ENCODE data around the gene TLE5. TPM values are rescaled to one million over a fixed set of nuclear protein-coding genes. Genes with fewer than 3 reads are reported as not detected.

The TLE5 gene
- total RNA-seq, 4 donors from 2014 or later = 339 to 403 (median 382) TPM

- no peak for DNase-seq (ENCODE audit: low spot score in 2 of 2)
- H3K9me3 ChIP-seq = no peaks in the 10 kb centered on the region
- peaks cover 11% of the 10 kb centered on the region for H3K36me3 ChIP-seq
- no peak for TF ChIP-seq CTCF (IDR thresholded peaks at IDR 0.05)
- TF ChIP-seq POLR2AphosphoS5 (IDR thresholded peaks at IDR 0.05) = no peak
- no peak for TF ChIP-seq EP300 (IDR thresholded peaks at IDR 0.05)
- no peak for TF ChIP-seq POLR2A (IDR thresholded peaks at IDR 0.05)
- no peaks in the 10 kb centered on the region for H3K27me3 ChIP-seq
- peaks cover 42% of the 10 kb centered on the region for H3K4me1 ChIP-seq
- H3K4me3 ChIP-seq = no peak overlapping the region
- 94% methylated on average over 3 of the region's 3 CpGs for WGBS
- no peak overlapping the region for H3K27ac ChIP-seq
Observed at GRCh38 chr19:3049089-3049488, 13.2 kb downstream of the TLE5 start.

- Histone ChIP-seq H3K4me3 (peak overlapping the region; percentile 56), H3K9me3 (no peaks in the 10 kb centered on the region), H3K27ac (peak overlapping the region; percentile 91), H3K36me3 (peaks cover 2% of the 10 kb centered on the region), H3K27me3 (no peaks in the 10 kb centered on the region), H3K4me1 (peaks cover 32% of the 10 kb centered on the region)
- TF ChIP-seq CTCF (IDR thresholded peaks at IDR 0.05) = no peak
- TF ChIP-seq POLR2AphosphoS5 (IDR thresholded peaks at IDR 0.05) = no peak
- no peak for TF ChIP-seq EP300 (IDR thresholded peaks at IDR 0.05)
- no peak for TF ChIP-seq POLR2A (IDR thresholded peaks at IDR 0.05)
- WGBS = 70% methylated on average over 5 of the region's 5 CpGs
- no peak for DNase-seq (ENCODE audit: low spot score in 2 of 2)
Observed at GRCh38 chr19:3048190-3048533, 14.1 kb downstream of the TLE5 start.

GRCh38 chr19:3047496-3048189, 14.7 kb downstream of the TLE5 start:
- H3K27ac ChIP-seq = peak overlapping the region; percentile 91
- peak; percentile 96 to 97 for DNase-seq (ENCODE audit: low spot score in 2 of 2)
- H3K36me3 ChIP-seq = no peaks in the 10 kb centered on the region
- H3K27me3 ChIP-seq = no peaks in the 10 kb centered on the region
- no peaks in the 10 kb centered on the region for H3K9me3 ChIP-seq
- no peak for TF ChIP-seq EP300 (IDR thresholded peaks at IDR 0.05)
- peak in 1 of 2 donors; percentile 23 for TF ChIP-seq POLR2A (IDR thresholded peaks at IDR 0.05)
- WGBS = 9% methylated on average over 28 of the region's 28 CpGs
- H3K4me3 ChIP-seq = peak overlapping the region; percentile 56
- peaks cover 31% of the 10 kb centered on the region for H3K4me1 ChIP-seq

- H3K36me3 ChIP-seq = no peaks in the 10 kb centered on the region
- no peak for TF ChIP-seq POLR2A (IDR thresholded peaks at IDR 0.05)
- no peak for TF ChIP-seq POLR2AphosphoS5 (IDR thresholded peaks at IDR 0.05)
- TF ChIP-seq EP300 (IDR thresholded peaks at IDR 0.05) = no peak
- no peak for TF ChIP-seq CTCF (IDR thresholded peaks at IDR 0.05)
- no peaks in the 10 kb centered on the region for H3K9me3 ChIP-seq
- H3K27ac ChIP-seq = peak overlapping the region; percentile 91
- H3K4me1 ChIP-seq = peaks cover 38% of the 10 kb centered on the region
- peak overlapping the region; percentile 56 for H3K4me3 ChIP-seq
- DNase-seq (ENCODE audit: low spot score in 2 of 2) = no peak
- H3K27me3 ChIP-seq = no peaks in the 10 kb centered on the region
- WGBS = 20% methylated on average over 6 of the region's 47 CpGs
Observed at GRCh38 chr19:3046698-3047495, 15.4 kb downstream of the TLE5 start.

GRCh38 chr19:3045885-3046697, 16.2 kb downstream of the TLE5 start:
- Histone ChIP-seq H3K4me1 (peaks cover 40% of the 10 kb centered on the region), H3K27ac (peak overlapping the region; percentile 45), H3K36me3 (no peaks in the 10 kb centered on the region), H3K4me3 (no peak overlapping the region), H3K27me3 (no peaks in the 10 kb centered on the region), H3K9me3 (no peaks in the 10 kb centered on the region)
- no peak for TF ChIP-seq POLR2A (IDR thresholded peaks at IDR 0.05)
- TF ChIP-seq EP300 (IDR thresholded peaks at IDR 0.05) = no peak
- TF ChIP-seq CTCF (IDR thresholded peaks at IDR 0.05) = no peak
- TF ChIP-seq POLR2AphosphoS5 (IDR thresholded peaks at IDR 0.05) = no peak
- WGBS = 41% methylated on average over 10 of the region's 16 CpGs
- no peak for DNase-seq (ENCODE audit: low spot score in 2 of 2)

Measured in suprapubic skin (tissue), 4 donors.